ENCODE results near the gene ATAD1.

Gene ATAD1

DNA sequence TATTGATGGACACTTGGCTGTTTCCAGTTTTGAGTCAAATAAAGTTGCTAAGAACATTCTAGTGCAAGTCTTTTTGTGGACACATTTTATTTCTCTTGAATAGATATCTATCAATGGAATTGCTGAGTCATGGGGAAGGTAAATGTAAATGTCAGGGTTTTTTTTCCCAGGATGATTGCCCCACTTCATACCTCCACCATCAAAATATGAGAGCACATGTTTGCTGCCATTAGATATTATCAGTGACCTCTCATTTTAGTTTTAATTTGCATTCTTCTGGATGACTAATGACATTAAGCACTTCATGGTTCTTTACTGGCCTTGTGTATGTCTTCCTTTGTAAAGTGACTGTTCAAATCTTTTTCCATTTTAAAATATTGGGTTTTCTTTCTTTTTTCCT is 112.7 kb downstream of the ATAD1 start:
- DNase-seq, result no peak

- no peak for DNase-seq
Measured at GRCh38 chr10:87703771-87704170, 114.3 kb downstream of the ATAD1 start.

DNA sequence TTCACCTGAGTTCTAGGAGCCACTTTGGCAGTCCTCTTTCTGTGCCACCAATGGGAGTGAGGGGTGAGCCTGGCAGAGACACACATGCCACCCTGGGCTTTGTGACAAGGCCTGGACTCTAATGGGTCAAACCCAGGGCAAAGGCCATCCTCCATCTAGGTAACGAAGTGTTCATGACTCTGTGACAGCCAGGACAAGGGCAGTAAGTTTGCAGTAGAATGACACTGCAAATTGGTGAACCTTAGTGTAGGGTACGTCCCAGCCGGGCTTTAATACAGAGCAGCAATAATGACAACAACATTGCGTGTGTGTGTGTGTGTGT is 115.1 kb downstream of the ATAD1 start:
- DNase-seq, result no peak

DNA sequence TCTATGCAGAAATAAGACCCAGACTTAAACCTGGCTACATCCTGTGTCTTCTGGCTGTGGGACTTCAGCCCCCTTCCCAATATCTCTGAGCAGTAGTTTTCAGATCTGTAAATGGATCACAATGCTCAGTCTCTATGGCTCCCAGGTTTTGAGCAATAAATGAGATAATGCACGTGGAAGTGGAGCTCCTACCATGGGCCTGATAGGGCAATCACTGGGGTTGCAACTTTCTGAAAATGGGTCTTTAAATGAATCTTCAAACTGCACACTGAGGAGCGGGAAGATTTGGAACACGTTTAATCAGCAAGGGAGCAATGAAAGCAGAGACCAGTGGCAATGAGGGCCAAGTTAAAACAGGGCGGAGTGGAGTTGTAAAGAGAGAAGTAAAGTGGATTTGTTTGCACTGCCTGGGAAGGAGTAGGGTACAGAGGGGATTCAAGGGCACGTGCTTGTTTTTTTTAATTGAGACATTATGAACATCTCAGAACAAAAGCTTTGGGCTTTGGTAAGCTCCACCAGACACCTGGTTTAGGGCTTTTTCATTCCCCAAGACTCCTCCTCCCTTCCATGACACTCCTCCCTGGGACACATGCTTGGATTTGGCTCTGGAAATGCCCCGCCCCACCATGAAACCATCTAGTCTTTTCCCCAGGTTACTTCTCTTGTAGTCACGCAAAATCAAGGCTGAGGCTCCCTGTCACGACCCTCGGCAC is 115.6 kb downstream of the ATAD1 start:
- DNase-seq, result no peak

Measured in MV-4-11 (cell line).